H1 (cell line): Measurements from ENCODE around the gene GDF3. TPM values are rescaled to one million over a fixed set of nuclear protein-coding genes. Genes with fewer than 3 reads are reported as not detected.

Source experiments
- CTCF ChIA-PET: fragments of 300-600 bp; sonication (Branson Sonifier 250); formaldehyde crosslinking; loops from one replicate; lab custom pipeline; 2021; ENCODE audit not compliant: partially characterized antibody; lab: Charles Lee
- POLR2A ChIA-PET: fragments of 300-600 bp; sonication (Branson Sonifier 250); formaldehyde crosslinking; loops from one replicate; lab custom pipeline; 2021; ENCODE audit warnings: inconsistent platforms; ENCODE audit not compliant: partially characterized antibody; lab: Charles Lee
- DNase-seq, 2 experiments: peaks; one replicate each; pipeline versions ENCODE4 v3.0.0 to v3.0.0-alpha.2; 2010 to 2022; ENCODE audit warnings: low spot score in 2 of 2, low read depth in 1 of 2, mixed read lengths in 1 of 2
- FAIRE-seq: peaks from 2 replicates; lab custom pipeline; 2011; peaks lifted over from hg19 to GRCh38; lab: Jason Lieb, UNC
- H2AFZ ChIP-seq: 2 replicates; pipeline ENCODE4 v1.8.1; 2012; ENCODE audit warnings: low read length, inconsistent platforms
- H2AK5ac ChIP-seq: 2 replicates; pipeline ENCODE4 v1.6.1; 2013; ENCODE audit warnings: low read depth, low read length
- H2BK120ac ChIP-seq: replicated peaks from 2 replicates; pipeline ENCODE3; 2013; ENCODE audit warnings: low read depth, low read length, inconsistent platforms
- H2BK12ac ChIP-seq: 2 replicates; pipeline ENCODE4 v1.6.1; 2013; ENCODE audit warnings: low read depth, low read length
- H2BK15ac ChIP-seq: 2 replicates; pipeline ENCODE4 v1.6.1; 2013; ENCODE audit warnings: low read length
- H2BK20ac ChIP-seq: 2 replicates; pipeline ENCODE4 v1.6.1; 2013; ENCODE audit warnings: low read length
- H2BK5ac ChIP-seq: 2 replicates; pipeline ENCODE4 v1.6.1; 2013; ENCODE audit warnings: low read depth, low read length
- H3K14ac ChIP-seq: 2 replicates; pipeline ENCODE4 v1.6.1; 2013; ENCODE audit warnings: inconsistent platforms; ENCODE audit not compliant: insufficient read length
- H3K18ac ChIP-seq: 2 replicates; pipeline ENCODE4 v1.6.1; 2013; ENCODE audit warnings: low read length; ENCODE audit errors: extremely low read depth
- H3K23ac ChIP-seq: 2 replicates; pipeline ENCODE4 v1.6.1; 2013; ENCODE audit warnings: inconsistent platforms; ENCODE audit not compliant: insufficient read length
- H3K23me2 ChIP-seq: 2 replicates; pipeline ENCODE4 v1.6.1; 2013; ENCODE audit warnings: low read depth, low read length
- H3K27ac ChIP-seq: 2 replicates; pipeline ENCODE4 v1.6.1; 2011; ENCODE audit warnings: low read depth, low read length, inconsistent platforms
- H3K27me3 ChIP-seq, 4 experiments: replicated peaks in 1 of 4; 1 replicate in 1 of 4; 2 replicates in 3 of 4; pipeline versions ENCODE4 v1.6.1 to v1.8.1; 2011 to 2013; ENCODE audit warnings: low read length in 3 of 4, mild to moderate bottlenecking in 3 of 4, inconsistent platforms in 2 of 4, mixed read lengths in 2 of 4, moderate library complexity in 1 of 4; ENCODE audit not compliant: control insufficient read depth in 3 of 4, insufficient read depth in 3 of 4; ENCODE audit errors: extremely low read depth in 1 of 4
- H3K36me3 ChIP-seq, 4 experiments: 2 replicates each; pipeline versions ENCODE4 v1.6.1 to v1.8.1; 2011 to 2013; ENCODE audit warnings: mild to moderate bottlenecking in 4 of 4, low read length in 3 of 4, moderate library complexity in 2 of 4, control low read depth in 1 of 4, inconsistent platforms in 1 of 4; ENCODE audit not compliant: insufficient read depth in 4 of 4, control insufficient read depth in 2 of 4
- H3K4ac ChIP-seq: replicated peaks from 2 replicates; pipeline ENCODE3; 2013; ENCODE audit warnings: low read length, low read depth, mixed read lengths, inconsistent platforms; ENCODE audit not compliant: insufficient read length
- H3K4me1 ChIP-seq, 4 experiments: replicated peaks in 1 of 4; 1 replicate in 1 of 4; 2 replicates in 3 of 4; pipeline versions ENCODE4 v1.6.1 to v1.8.1; 2011 to 2013; ENCODE audit warnings: low read length in 3 of 4, inconsistent platforms in 2 of 4, mixed read lengths in 1 of 4; ENCODE audit not compliant: insufficient read depth in 4 of 4, control insufficient read depth in 3 of 4
- H3K4me2 ChIP-seq, 2 experiments: 2 replicates each; pipeline versions ENCODE4 v1.6.1 to v1.8.1; 2011 to 2013; ENCODE audit warnings: low read depth in 2 of 2, low read length in 2 of 2, control low read depth in 1 of 2, inconsistent platforms in 1 of 2, mild to moderate bottlenecking in 1 of 2; ENCODE audit not compliant: insufficient read depth in 1 of 2
- H3K4me3 ChIP-seq, 4 experiments: fragments of 200-600, 300-600 bp in 1 of 4; sonication (generic), shearing (Covaris generic), sonication (Bioruptor Twin) in 1 of 4; 2 replicates each; pipeline versions ENCODE4 v1.5.1 to v1.8.1; 2011 to 2016; ENCODE audit warnings: low read length in 4 of 4, low read depth in 3 of 4, control low read depth in 2 of 4, inconsistent platforms in 2 of 4, mild to moderate bottlenecking in 2 of 4, mixed read lengths in 1 of 4, moderate library complexity in 1 of 4; ENCODE audit not compliant: insufficient read depth in 2 of 4; ENCODE audit errors: extremely low read depth in 1 of 4
- H3K56ac ChIP-seq: replicated peaks from 2 replicates; pipeline ENCODE3; 2013; ENCODE audit warnings: low read depth, mild to moderate bottlenecking, mixed read lengths, low read length, inconsistent platforms; ENCODE audit not compliant: insufficient read length
- H3K79me1 ChIP-seq: 2 replicates; pipeline ENCODE4 v1.6.1; 2013; ENCODE audit warnings: low read depth, low read length, control low read depth
- H3K79me2 ChIP-seq, 2 experiments: 2 replicates each; pipeline versions ENCODE4 v1.6.1 to v1.8.1; 2012 to 2013; ENCODE audit warnings: low read length in 2 of 2, mild to moderate bottlenecking in 2 of 2, inconsistent platforms in 1 of 2; ENCODE audit not compliant: insufficient read depth in 2 of 2, control insufficient read depth in 1 of 2
- H3K9ac ChIP-seq, 4 experiments: replicated peaks in 1 of 4; 1 replicate in 1 of 4; 2 replicates in 3 of 4; pipeline versions ENCODE4 v1.6.1 to v1.8.1; 2011 to 2013; ENCODE audit warnings: low read depth in 3 of 4, low read length in 3 of 4, control low read depth in 2 of 4, mild to moderate bottlenecking in 2 of 4, moderate library complexity in 2 of 4, inconsistent platforms in 1 of 4; ENCODE audit errors: extremely low read depth in 1 of 4
- H3K9me3 ChIP-seq, 2 experiments: 2 replicates each; pipeline versions ENCODE4 v1.6.1 to v1.8.1; 2012 to 2013; ENCODE audit warnings: mild to moderate bottlenecking in 2 of 2, moderate library complexity in 2 of 2, control low read depth in 1 of 2, inconsistent platforms in 1 of 2, low read depth in 1 of 2, low read length in 1 of 2, mixed read lengths in 1 of 2; ENCODE audit not compliant: insufficient read depth in 2 of 2
- H4K20me1 ChIP-seq, 2 experiments: replicated peaks in 1 of 2; 2 replicates each; pipeline versions ENCODE3 to v1.8.1; 2011 to 2013; ENCODE audit warnings: inconsistent platforms in 2 of 2, low read length in 2 of 2, mild to moderate bottlenecking in 1 of 2; ENCODE audit not compliant: insufficient read depth in 2 of 2, control insufficient read depth in 1 of 2
- H4K5ac ChIP-seq: 2 replicates; pipeline ENCODE4 v1.6.1; 2013; ENCODE audit warnings: low read length, low read depth, mixed read lengths, inconsistent platforms; ENCODE audit not compliant: insufficient read length
- H4K8ac ChIP-seq: 2 replicates; pipeline ENCODE4 v1.8.0; 2013; ENCODE audit warnings: mild to moderate bottlenecking, moderate library complexity, low read length, inconsistent platforms; ENCODE audit not compliant: insufficient read depth; ENCODE audit errors: extremely low read depth
- H4K91ac ChIP-seq: replicated peaks from 2 replicates; pipeline ENCODE3; 2013; ENCODE audit warnings: low read length, mixed read lengths, inconsistent platforms; ENCODE audit not compliant: insufficient read length
- CBX5 ChIP-seq: fragments of 300-800, 300-1000 bp; sonication (generic); IDR thresholded peaks from 2 replicates; pipeline ENCODE4 v1.7.1; 2016; ENCODE audit warnings: antibody characterized with exemption, low read length, low read depth
- CHD1 ChIP-seq: IDR thresholded peaks from 2 replicates; pipeline ENCODE4 v1.6.1; 2012; ENCODE audit warnings: low read depth, low read length, improper control_type of control experiment
- CTCF ChIP-seq, 3 experiments: IDR thresholded peaks; 1 replicate in 2 of 3; 2 replicates in 1 of 3; pipeline versions ENCODE4 v1.5.1 to v1.6.1; 2011; ENCODE audit warnings: low read length in 3 of 3, mild to moderate bottlenecking in 3 of 3, inconsistent platforms in 2 of 3, low read depth in 1 of 3, moderate library complexity in 1 of 3; ENCODE audit not compliant: insufficient read depth in 1 of 3; ENCODE audit errors: control extremely low read depth in 1 of 3
- RBBP5 ChIP-seq: IDR thresholded peaks from 2 replicates; pipeline ENCODE4 v1.7.1; 2012; ENCODE audit warnings: low read depth, mild to moderate bottlenecking, inconsistent platforms, low read length, moderate library complexity, borderline replicate concordance
- SP2 ChIP-seq: IDR thresholded peaks from 2 replicates; pipeline ENCODE4 v1.6.1; 2012; ENCODE audit warnings: mild to moderate bottlenecking, low read length, inconsistent platforms
- WGBS, 2 experiments: shearing (Covaris generic) in 1 of 2; methylation state at CpG; one replicate each; pipeline versions ENCODE4 v1.1.6 to v1.1.7; 2013 to 2015; ENCODE audit warnings: low lambda C conversion rate in 2 of 2, mixed read lengths in 2 of 2, inconsistent platforms in 1 of 2, low coverage in 1 of 2, missing lambda C conversion rate in 1 of 2; ENCODE audit not compliant: insufficient replicate concordance in 2 of 2, insufficient coverage in 1 of 2, insufficient read length in 1 of 2; ENCODE audit errors: extremely low coverage in 1 of 2, missing lambda C conversion rate in 1 of 2; 5-methylcytosine and 5-hydroxymethylcytosine counted together
- polyA plus RNA-seq, 7 experiments: library from polyadenylated mRNA; depleted of rRNA in 3 of 7; stranded (reverse) in 5 of 7; unstranded in 2 of 7; fragments of >200 nt in 5 of 7; fragments of 200-250 nt in 2 of 7; gene quantifications; 1 replicate in 5 of 7; 2 replicates in 1 of 7; 4 replicates in 1 of 7; pipeline versions ENCODE4 v1.2.1 to v1.2.3, GENCODE V29; 2011 to 2013; ENCODE audit warnings: missing spikeins in 2 of 7, mixed read lengths in 2 of 7
- total RNA-seq: library from RNA; stranded (reverse); fragmentation: NEBNext Ultra II Directional; extraction: Animal tissue kit (Norgen Biotek cat#: 25700); gene quantifications from 2 replicates; pipeline ENCODE4 v1.2.1, GENCODE V29; 2021

GDF3 gene
- total and polyA plus RNA-seq, 2 of the 8 experiments (the other 6 are each of a cell fraction or from before 2014, with no cell fraction given), result 4.3 to 16.8 TPM

- Histone ChIP-seq H3K27me3 (no peaks in the 10 kb centered on the region; a peak in 1 of 7 replicates), H2AFZ (no peak overlapping the region), H3K36me3 (no peaks in the 10 kb centered on the region), H4K8ac (no peak overlapping the region), H3K4me1 (no peaks in the 10 kb centered on the region), H2BK12ac (no peak overlapping the region), H2BK20ac (no peak overlapping the region), H3K4me2 (no peak overlapping the region), H2AK5ac (no peak overlapping the region), H3K9me3 (no peaks in the 10 kb centered on the region), H3K4ac (no peak overlapping the region), H3K23me2 (no peaks in the 10 kb centered on the region), H4K20me1 (no peaks in the 10 kb centered on the region), H3K56ac (no peak overlapping the region), H3K4me3 (no peak overlapping the region), H3K14ac (no peak overlapping the region), H3K79me1 (no peaks in the 10 kb centered on the region), H3K23ac (no peak overlapping the region), H3K27ac (no peak overlapping the region), H2BK5ac (no peak overlapping the region), H4K5ac (no peak overlapping the region), H2BK15ac (no peak overlapping the region), H3K18ac (no peak overlapping the region), H2BK120ac (no peak overlapping the region), H4K91ac (no peak overlapping the region), H3K79me2 (no peaks in the 10 kb centered on the region), H3K9ac (no peak overlapping the region)
- 90% methylated on average over 5 of the region's 5 CpGs; no CpG with 5 or more reads in 1 of the 2 experiments for WGBS, 2 experiments
- DNase-seq, result no peak
- ChIA-PET POLR2A (interaction anchor here (0.7 kb wide), 1 partner anchor 12 kb away, joined by 4 read pairs; no protein-coding TSS in a partner anchor), CTCF (interaction anchor here (0.6 to 4.4 kb wide), 2 partner anchors 16 to 273 kb away, joined by 6 to 45 read pairs; no protein-coding TSS in a partner anchor)
- no peak for FAIRE-seq
- no peak for TF ChIP-seq SP2
- TF ChIP-seq CBX5, result no peak
- no peak for TF ChIP-seq CTCF (IDR thresholded peaks at IDR 0.05; ENCODE audit: control extremely low read depth in 1 of 3, insufficient read depth in 1 of 3, low read depth in 1 of 3, low read length in 3 of 3)
- no peak for TF ChIP-seq RBBP5
- no peak for TF ChIP-seq CHD1
These were observed 39.5 kb downstream of the GDF3 start for GRCh38 chr12:7656121-7656520.
